ENCODE measurements around the gene TMEM212.

DNA sequence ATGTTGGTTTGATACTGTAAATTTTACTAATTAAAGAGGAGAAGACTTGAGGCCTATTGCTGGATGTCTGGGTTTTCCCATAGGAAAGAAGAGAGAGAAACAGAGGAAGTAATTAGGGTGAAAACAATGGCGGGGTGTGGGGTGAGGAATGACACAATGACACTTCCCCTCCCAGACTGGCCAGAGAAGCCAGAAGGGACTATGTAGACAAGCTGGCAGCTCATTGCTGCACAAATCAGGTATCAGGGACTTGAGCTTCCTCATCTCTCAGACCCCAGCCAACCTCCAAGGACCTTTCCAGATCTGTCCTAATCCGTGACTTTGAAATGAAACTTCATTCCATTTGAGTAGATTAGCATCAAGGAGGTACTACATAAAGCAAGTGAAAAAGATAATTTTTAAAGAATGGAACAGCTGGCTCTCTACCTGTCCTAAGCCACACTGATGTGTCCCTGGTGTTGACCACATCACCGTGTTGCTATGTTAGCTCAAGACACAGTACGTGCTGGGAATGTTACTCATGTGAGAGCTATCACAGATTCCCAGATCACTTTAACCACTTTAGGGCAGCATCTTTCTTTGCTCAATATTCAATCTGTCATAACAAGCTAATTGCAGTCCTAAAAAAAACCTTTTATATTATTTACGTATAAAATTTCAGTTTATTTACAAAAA, 22.2 kb downstream of the TMEM212 start:
- TF ChIP-seq CTCF (conservative IDR thresholded peaks at IDR 0.05), result no peak
- no peak for TF ChIP-seq EZH2 (IDR thresholded peaks at IDR 0.05; ENCODE audit: low read depth)

Data from PC-9 (cell line).